A549 (cell line): ENCODE measurements around the gene OR10A3.

Experiments used
- CTCF ChIP-seq: fragments of >200 bp; sonication (Bioruptor Twin); formaldehyde crosslinking; IDR thresholded peaks from 3 replicates; pipeline ENCODE4 v1.5.1; 2016
- ELK1 ChIP-seq: fragments of 150-350 bp; IDR thresholded peaks from 2 replicates; pipeline ENCODE4 v1.6.1; 2014; ENCODE audit warnings: low read depth, mild to moderate bottlenecking, low read length
- EP300 ChIP-seq, 2 experiments: fragments of >200 bp; sonication (Bioruptor Twin); formaldehyde crosslinking; IDR thresholded peaks; 2 replicates in 1 of 2; 3 replicates in 1 of 2; pipeline ENCODE4 v1.6.1; 2016 to 2017
- KDM1A ChIP-seq: fragments of 200-600 bp; sonication (generic); IDR thresholded peaks from 2 replicates; pipeline ENCODE4 v1.6.1; 2016; ENCODE audit warnings: low read depth, mild to moderate bottlenecking
- MAX ChIP-seq: IDR thresholded peaks from 2 replicates; pipeline ENCODE4 v1.6.1; 2012
- MAZ ChIP-seq: fragments of 150-350 bp; IDR thresholded peaks from 2 replicates; pipeline ENCODE4 v1.6.1; 2014; ENCODE audit warnings: antibody characterized with exemption, low read depth, low read length, borderline replicate concordance
- MYC ChIP-seq: IDR thresholded peaks from 2 replicates; pipeline ENCODE4 v1.6.1; 2012; ENCODE audit warnings: mild to moderate bottlenecking, inconsistent platforms, low read length, improper control_type of control experiment, borderline replicate concordance
- NFE2L2 ChIP-seq: fragments of 150-350 bp; conservative IDR thresholded peaks from 2 replicates; pipeline ENCODE4 v1.6.1; 2014; ENCODE audit warnings: low read length
- POLR2A ChIP-seq: IDR thresholded peaks from 2 replicates; pipeline ENCODE4 v1.6.1; 2012; ENCODE audit warnings: mild to moderate bottlenecking, low read length
- RCOR1 ChIP-seq: fragments of 150-350 bp; IDR thresholded peaks from 2 replicates; pipeline ENCODE4 v1.6.1; 2014; ENCODE audit warnings: antibody characterized with exemption, low read length, low read depth
- REST ChIP-seq: fragments of 200-600 bp; sonication (generic); IDR thresholded peaks from 2 replicates; pipeline ENCODE4 v1.6.1; 2016; ENCODE audit warnings: antibody characterized with exemption, mild to moderate bottlenecking, moderate library complexity
- RFX5 ChIP-seq: fragments of 450-650 bp; IDR thresholded peaks from 2 replicates; pipeline ENCODE4 v1.7.1; 2014; ENCODE audit warnings: antibody characterized with exemption, mild to moderate bottlenecking, moderate library complexity
- TFCP2L1 ChIP-seq: fragments of 250-450 bp; sonication (Bioruptor Pico); IDR thresholded peaks from 2 replicates; pipeline ENCODE4 v1.5.0; 2021; ENCODE audit warnings: mild to moderate bottlenecking

GRCh38 chr11:7905961-7906429 is 35.5 kb downstream of the OR10A3 start:
- TF ChIP-seq POLR2A = no peak
- TF ChIP-seq KDM1A = no peak
- no peak for TF ChIP-seq EP300 (IDR thresholded peaks at IDR 0.05)
- TF ChIP-seq ELK1 = no peak
- TF ChIP-seq CTCF = no peak
- no peak for TF ChIP-seq RCOR1
- TF ChIP-seq RFX5 = no peak
- TF ChIP-seq MAX = no peak
- TF ChIP-seq MYC = no peak
- no peak for TF ChIP-seq REST
- no peak for TF ChIP-seq TFCP2L1 (CRISPR knock-in tag)
- no peak for TF ChIP-seq MAZ
- TF ChIP-seq NFE2L2 = no peak
